ENCODE measurements around the gene TCERG1. TPM values are rescaled to one million over a fixed set of nuclear protein-coding genes. Genes with fewer than 3 reads are reported as not detected.

Gene TCERG1
- total and polyA plus RNA-seq, 9 of the 15 experiments (the other 6 are each of a cell fraction or from before 2014, with no cell fraction given): 50.3 to 148 (median 119) TPM

GRCh38 chr5:146533260-146533857, 86.2 kb downstream of the TCERG1 start (continued):
- TF ChIP-seq REST (IDR thresholded peaks at IDR 0.05; ENCODE audit: borderline replicate concordance): peak; percentile 46; the same call in 1 of the 2 replicates
- no peak for TF ChIP-seq REST (CRISPR knock-in tag; IDR thresholded peaks at IDR 0.05; ENCODE audit: low read depth)
- peak; percentile 77 to 86 (median 81) for TF ChIP-seq CTCF (IDR thresholded peaks at IDR 0.05 in 2 of 3, conservative IDR thresholded peaks at IDR 0.05 in 1 of 3; ENCODE audit: insufficient read depth in 2 of 3, low read depth in 1 of 3, low read length in 3 of 3)
